Epithelial cell of proximal tubule (primary cell): Measurements from ENCODE around the gene HINT2. TPM values are rescaled to one million over a fixed set of nuclear protein-coding genes. Genes with fewer than 3 reads are reported as not detected.

Experiments
- DNase-seq: peaks from one replicate; pipeline ENCODE4 v3.0.0-alpha.2; 2011; ENCODE audit warnings: low read depth
- H3K4me3 ChIP-seq: 2 replicates; pipeline ENCODE4 v1.5.1; 2011; ENCODE audit warnings: low read depth, mild to moderate bottlenecking, low read length
- total RNA-seq: library from RNA; depleted of rRNA; stranded (reverse); fragments of >200 nt; gene quantifications from 2 replicates; pipeline ENCODE4 v1.2.3, GENCODE V29; 2015
- TF ChIP-seq, protein P1 (sequence below): conservative IDR thresholded peaks from 2 replicates; pipeline ENCODE4 v1.5.1; 2012; ENCODE audit warnings: low read depth, mild to moderate bottlenecking, low read length

Gene HINT2
- total RNA-seq, 1 donor from 2014 or later = 25.9 TPM

- no peak for DNase-seq
- no peak overlapping the region for H3K4me3 ChIP-seq
- TF ChIP-seq, protein P1, sequence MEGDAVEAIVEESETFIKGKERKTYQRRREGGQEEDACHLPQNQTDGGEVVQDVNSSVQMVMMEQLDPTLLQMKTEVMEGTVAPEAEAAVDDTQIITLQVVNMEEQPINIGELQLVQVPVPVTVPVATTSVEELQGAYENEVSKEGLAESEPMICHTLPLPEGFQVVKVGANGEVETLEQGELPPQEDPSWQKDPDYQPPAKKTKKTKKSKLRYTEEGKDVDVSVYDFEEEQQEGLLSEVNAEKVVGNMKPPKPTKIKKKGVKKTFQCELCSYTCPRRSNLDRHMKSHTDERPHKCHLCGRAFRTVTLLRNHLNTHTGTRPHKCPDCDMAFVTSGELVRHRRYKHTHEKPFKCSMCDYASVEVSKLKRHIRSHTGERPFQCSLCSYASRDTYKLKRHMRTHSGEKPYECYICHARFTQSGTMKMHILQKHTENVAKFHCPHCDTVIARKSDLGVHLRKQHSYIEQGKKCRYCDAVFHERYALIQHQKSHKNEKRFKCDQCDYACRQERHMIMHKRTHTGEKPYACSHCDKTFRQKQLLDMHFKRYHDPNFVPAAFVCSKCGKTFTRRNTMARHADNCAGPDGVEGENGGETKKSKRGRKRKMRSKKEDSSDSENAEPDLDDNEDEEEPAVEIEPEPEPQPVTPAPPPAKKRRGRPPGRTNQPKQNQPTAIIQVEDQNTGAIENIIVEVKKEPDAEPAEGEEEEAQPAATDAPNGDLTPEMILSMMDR = no peak
Observed at GRCh38 chr9:35847792-35848572, 33.1 kb upstream of the HINT2 start.

- DNase-seq = no peak
- TF ChIP-seq, protein P1 = no peak
- H3K4me3 ChIP-seq = no peak overlapping the region
Observed at GRCh38 chr9:35845824-35846771, 31.3 kb upstream of the HINT2 start.

DNA sequence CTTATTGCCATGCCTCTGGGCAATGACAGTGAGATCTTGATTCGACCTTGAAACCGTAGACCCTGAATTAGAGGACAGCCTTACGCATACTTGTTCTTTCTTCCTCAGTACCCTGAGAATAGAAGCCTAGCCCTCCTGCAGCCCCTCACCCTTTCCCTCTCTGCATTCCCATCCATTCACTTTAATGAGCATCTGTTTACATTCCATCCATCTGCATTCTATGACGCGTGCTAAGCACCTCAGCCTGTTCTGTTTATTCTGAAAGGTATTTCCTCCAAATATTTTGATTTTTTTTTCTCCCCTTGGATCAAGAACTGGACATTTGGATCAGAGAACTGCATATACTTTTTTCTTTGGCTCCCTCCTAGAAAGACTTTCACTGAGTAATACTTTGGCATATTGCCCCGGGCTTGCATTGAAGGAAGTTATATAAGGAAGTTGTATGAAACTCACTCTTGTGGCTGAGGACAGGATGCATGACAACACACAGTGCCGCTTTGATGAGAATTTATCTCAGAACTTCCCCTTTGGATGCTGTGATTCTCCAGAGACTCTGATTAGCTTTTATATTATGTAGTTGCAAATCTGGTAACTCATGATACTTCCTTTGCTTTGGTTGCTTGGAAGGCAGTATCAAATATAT lies 29.9 kb upstream of the HINT2 start:
- no peak overlapping the region for H3K4me3 ChIP-seq
- TF ChIP-seq, protein P1 = no peak
- DNase-seq = peak; percentile 12

GRCh38 chr9:35842795-35843194 lies 28.0 kb upstream of the HINT2 start:
- TF ChIP-seq, protein P1 = no peak
- no peak overlapping the region for H3K4me3 ChIP-seq
- DNase-seq = no peak

GRCh38 chr9:35842020-35842745 lies 27.3 kb upstream of the HINT2 start:
- H3K4me3 ChIP-seq = no peak overlapping the region
- TF ChIP-seq, protein P1 = no peak
- DNase-seq = no peak

DNA sequence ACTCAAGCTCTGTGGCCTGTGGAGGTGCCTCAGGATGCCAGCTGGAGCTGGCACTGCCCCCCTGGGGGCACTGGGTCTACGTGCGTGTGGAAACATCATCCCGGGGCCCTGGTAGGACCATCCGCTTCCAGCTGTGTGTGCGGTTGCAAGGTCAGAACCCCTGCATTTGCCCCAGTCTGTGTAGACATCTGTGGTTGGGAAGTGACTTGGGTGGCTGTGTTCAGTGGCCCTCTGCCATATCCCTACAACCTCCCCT lies 26.7 kb upstream of the HINT2 start:
- DNase-seq = no peak
- TF ChIP-seq, protein P1 = no peak
- no peak overlapping the region for H3K4me3 ChIP-seq
